ENCODE results near the gene TECTB. TPM values are rescaled to one million over a fixed set of nuclear protein-coding genes. Genes with fewer than 3 reads are reported as not detected.

Gene TECTB
- total RNA-seq, 2 experiments from 2014 or later, result not detected

Small RNA genes lying within 50 kb of the gene (microRNA-seq; reads per million reads assigned to microRNA genes)
- not detected for gene MIR6715A (ENCODE audit: borderline microRNAs expressed, borderline replicate concordance)
- not detected for gene MIR6715B (ENCODE audit: borderline microRNAs expressed, borderline replicate concordance)

Other genes with a start within 250 kb of the TECTB start
- 1 to 10 TPM; 7.3 to 8.1 TPM for gene GPAM, start 99.6 kb upstream of the TECTB start, total RNA-seq
- 10 to 100 TPM; 22.1 to 22.9 TPM for gene ACSL5, start 90.7 kb downstream of the TECTB start, total RNA-seq
- gene ZDHHC6, start 163.5 kb downstream of the TECTB start, total RNA-seq, result 10 to 100 TPM; 37.8 to 39.0 TPM
- gene VTI1A, start 163.8 kb downstream of the TECTB start, total RNA-seq, result 10 to 100 TPM; 24.9 to 28.4 TPM

All from activated naive CD4-positive, alpha-beta T cell treated with anti-CD3 and anti-CD28 coated beads for 36 hours (primary cell).